ENCODE data around the gene PRXL2B.

The PRXL2B gene
- long read RNA-seq, transcript PRXL2B-204 (7 exons, 2,749 nt): major isoform, 13 of 80 reads
- long read RNA-seq, transcript PRXL2B-203 (7 exons, 2,689 nt): minor isoform, 10 of 80 reads
- long read RNA-seq, partial matches to known transcripts: 47 of 80 reads
- long read RNA-seq, other reads (novel, unspliced or antisense): 6 of 80 reads

- TF ChIP-seq CTCF (IDR thresholded peaks at IDR 0.05; ENCODE audit: insufficient read depth, low read length): no peak
- TF ChIP-seq GABPA (IDR thresholded peaks at IDR 0.05; ENCODE audit: low read depth): no peak
- 0 out of 2 replicates have a peak, but pooled peaks have one; percentile 7 for TF ChIP-seq POLR2AphosphoS5 (IDR thresholded peaks at IDR 0.05; ENCODE audit: low read depth)
- no peak for TF ChIP-seq SPI1 (IDR thresholded peaks at IDR 0.05; ENCODE audit: borderline replicate concordance, low read depth)
- peak; percentile 79 for TF ChIP-seq REST (IDR thresholded peaks at IDR 0.05; ENCODE audit: insufficient replicate concordance, low read depth)
- Histone ChIP-seq H3K27me3 (ENCODE audit: insufficient read depth, poor library complexity, severe bottlenecking) (no peaks in the 10 kb centered on the region), H3K4me3 (replicated peaks; ENCODE audit: insufficient read depth, low read length) (peak within 1 kb of the TSS; percentile 75), H3K27ac (replicated peaks) (peak within 1 kb of the TSS; percentile 91)
- DNase-seq (ENCODE audit: low read depth in 1 of 2, low spot score in 1 of 2): peak; percentile 98 to 99
These were observed at the start of gene PRXL2B for GRCh38 chr1:2586154-2587070. PRXL2B (plus strand) TSS chr1:2586777; CDS start chr1:2586886, 109 bp downstream.

GRCh38 chr1:2537784-2538115, 48.8 kb upstream of the PRXL2B start:
- Histone ChIP-seq H3K27ac (replicated peaks) (no peak overlapping the region), H3K4me3 (replicated peaks; ENCODE audit: insufficient read depth, low read length) (no peak overlapping the region), H3K27me3 (ENCODE audit: insufficient read depth, poor library complexity, severe bottlenecking) (peaks cover 32% of the 10 kb centered on the region)
- TF ChIP-seq SPI1 (IDR thresholded peaks at IDR 0.05; ENCODE audit: borderline replicate concordance, low read depth): no peak
- TF ChIP-seq CTCF (IDR thresholded peaks at IDR 0.05; ENCODE audit: insufficient read depth, low read length): no peak
- TF ChIP-seq GABPA (IDR thresholded peaks at IDR 0.05; ENCODE audit: low read depth): no peak
- no peak for TF ChIP-seq REST (IDR thresholded peaks at IDR 0.05; ENCODE audit: insufficient replicate concordance, low read depth)
- no peak for TF ChIP-seq POLR2AphosphoS5 (IDR thresholded peaks at IDR 0.05; ENCODE audit: low read depth)
- DNase-seq (ENCODE audit: low read depth in 1 of 2, low spot score in 1 of 2): no peak

- Histone ChIP-seq H3K27me3 (ENCODE audit: insufficient read depth, poor library complexity, severe bottlenecking) (peaks cover 26% of the 10 kb centered on the region), H3K4me3 (replicated peaks; ENCODE audit: insufficient read depth, low read length) (no peak overlapping the region), H3K27ac (replicated peaks) (no peak overlapping the region)
- TF ChIP-seq POLR2AphosphoS5 (IDR thresholded peaks at IDR 0.05; ENCODE audit: low read depth): no peak
- TF ChIP-seq CTCF (IDR thresholded peaks at IDR 0.05; ENCODE audit: insufficient read depth, low read length): no peak
- TF ChIP-seq SPI1 (IDR thresholded peaks at IDR 0.05; ENCODE audit: borderline replicate concordance, low read depth): no peak
- TF ChIP-seq GABPA (IDR thresholded peaks at IDR 0.05; ENCODE audit: low read depth): no peak
- DNase-seq (ENCODE audit: low read depth in 1 of 2, low spot score in 1 of 2): no peak
These were observed 48.2 kb upstream of the PRXL2B start for GRCh38 chr1:2538376-2538775.
